DMS 273 (cell line): ENCODE data around the gene DEGS2.
"Not testable (repeated sequence)": the region's sequence is repeated elsewhere in the genome, so short reads cannot be mapped to it uniquely, and the experiment has no call there.

Source experiments
- DNase-seq: peaks from one replicate; lab custom pipeline; 2025; ENCODE audit not compliant: unreplicated experiment; lab: John Stamatoyannopoulos, UW

DEGS2 gene

GRCh38 chr14:100180671-100181070 lies 21.2 kb upstream of the DEGS2 start:
- not testable (repeated sequence) for DNase-seq

GRCh38 chr14:100178691-100179090 lies 19.2 kb upstream of the DEGS2 start:
- DNase-seq, result no peak

GRCh38 chr14:100176811-100177327 lies 17.4 kb upstream of the DEGS2 start:
- DNase-seq, result no peak

- no peak for DNase-seq
Measured at GRCh38 chr14:100173353-100173752, 13.9 kb upstream of the DEGS2 start.

- DNase-seq, result no peak
Measured at GRCh38 chr14:100172811-100173210, 13.4 kb upstream of the DEGS2 start.

- DNase-seq, result no peak
Measured at GRCh38 chr14:100170880-100171279, 11.4 kb upstream of the DEGS2 start.

- no peak for DNase-seq
Measured at GRCh38 chr14:100168506-100168905, 9.1 kb upstream of the DEGS2 start.

- no peak for DNase-seq
Measured at GRCh38 chr14:100165831-100166440, 6.5 kb upstream of the DEGS2 start.

GRCh38 chr14:100165376-100165775 lies 5.9 kb upstream of the DEGS2 start:
- no peak for DNase-seq

- no peak for DNase-seq
Measured at GRCh38 chr14:100160534-100160916, 1.1 kb upstream of the DEGS2 start.

- no peak for DNase-seq
Measured at GRCh38 chr14:100159865-100160533, 554 bp upstream of the DEGS2 start.

- DNase-seq, result peak; percentile 35
Measured at GRCh38 chr14:100158566-100159093, 815 bp downstream of the DEGS2 start.

GRCh38 chr14:100157548-100158232 lies 1.8 kb downstream of the DEGS2 start:
- DNase-seq, result not testable (repeated sequence)

- DNase-seq, result no peak
Measured at GRCh38 chr14:100156776-100157175, 2.7 kb downstream of the DEGS2 start.

GRCh38 chr14:100155756-100156616 lies 3.5 kb downstream of the DEGS2 start:
- DNase-seq, result peak; percentile 37

GRCh38 chr14:100155049-100155621 lies 4.3 kb downstream of the DEGS2 start:
- DNase-seq, result peak; percentile 77

GRCh38 chr14:100153560-100153959 lies 5.9 kb downstream of the DEGS2 start:
- no peak for DNase-seq

- DNase-seq, result no peak
Measured at GRCh38 chr14:100152091-100152490, 7.4 kb downstream of the DEGS2 start.

GRCh38 chr14:100150932-100151587 lies 8.4 kb downstream of the DEGS2 start:
- no peak for DNase-seq
